ENCODE measurements around the gene SLC6A19.

The SLC6A19 gene

DNA sequence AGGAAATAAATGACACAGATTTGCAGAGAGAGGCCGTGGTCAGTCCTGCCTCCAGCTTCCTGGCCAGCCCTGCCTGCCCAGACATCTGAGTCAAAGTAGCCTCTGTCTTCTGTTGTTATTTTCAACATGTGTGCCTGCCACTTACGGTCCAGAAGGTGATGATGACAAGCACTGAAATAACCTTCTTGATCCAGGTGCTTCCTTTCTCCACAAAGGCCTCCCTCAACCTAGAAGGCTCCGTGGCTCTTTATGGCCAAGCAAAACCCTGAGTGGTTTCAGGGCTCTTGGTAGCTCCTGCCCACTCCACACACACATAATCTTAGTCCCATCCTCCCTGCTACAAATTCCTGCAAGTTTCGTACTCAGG is 34.1 kb upstream of the SLC6A19 start:
- DNase-seq: no peak

DNA sequence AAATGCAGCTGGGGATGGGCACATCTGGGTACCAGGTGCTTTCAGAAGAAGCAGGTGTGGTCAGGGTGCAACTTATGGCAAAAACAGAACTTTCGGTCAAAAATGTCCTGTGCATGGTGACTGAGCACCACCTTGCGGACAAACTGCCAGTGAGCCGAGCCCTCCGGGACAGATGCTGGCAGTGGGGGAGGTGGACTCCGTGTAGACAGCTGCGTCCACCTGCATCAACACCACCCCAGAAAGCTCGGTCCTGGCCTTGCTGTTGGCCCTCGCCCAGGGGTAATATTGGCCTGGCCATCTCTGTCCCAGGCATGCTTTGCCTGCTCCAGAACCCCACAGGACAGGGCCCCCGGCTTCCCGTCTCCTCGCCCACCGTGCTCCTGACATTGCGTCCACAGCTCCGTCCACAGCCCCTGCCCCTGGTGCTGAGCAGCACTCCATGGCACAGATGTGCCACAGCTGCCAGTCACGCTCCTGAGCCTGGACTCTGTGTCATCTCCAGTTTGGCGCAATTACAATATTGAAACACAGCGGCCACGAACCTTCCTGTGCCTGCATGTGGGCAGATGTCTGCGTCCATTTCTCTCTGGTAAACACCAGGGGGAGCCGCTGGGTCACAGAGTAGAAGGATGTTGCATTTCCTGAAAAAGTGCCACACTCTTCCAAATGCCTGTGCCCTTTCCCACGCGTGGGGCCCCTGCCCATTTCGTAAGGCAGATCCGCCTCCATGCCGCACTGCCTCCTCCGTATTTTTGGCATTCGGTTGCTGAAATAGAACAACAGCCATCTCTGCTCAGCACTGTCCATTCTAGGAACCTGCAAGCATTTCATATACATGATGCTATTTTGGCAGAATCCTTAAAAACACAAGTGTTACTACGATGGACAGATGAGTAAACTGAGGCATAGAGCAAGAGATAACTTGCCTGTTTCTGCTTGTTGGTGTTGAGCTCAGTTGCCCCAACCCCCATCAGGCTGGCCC is 33.4 kb upstream of the SLC6A19 start:
- DNase-seq: peak; percentile 85

- DNase-seq: no peak
Observed at GRCh38 chr5:1168796-1169195, 32.6 kb upstream of the SLC6A19 start.

DNA sequence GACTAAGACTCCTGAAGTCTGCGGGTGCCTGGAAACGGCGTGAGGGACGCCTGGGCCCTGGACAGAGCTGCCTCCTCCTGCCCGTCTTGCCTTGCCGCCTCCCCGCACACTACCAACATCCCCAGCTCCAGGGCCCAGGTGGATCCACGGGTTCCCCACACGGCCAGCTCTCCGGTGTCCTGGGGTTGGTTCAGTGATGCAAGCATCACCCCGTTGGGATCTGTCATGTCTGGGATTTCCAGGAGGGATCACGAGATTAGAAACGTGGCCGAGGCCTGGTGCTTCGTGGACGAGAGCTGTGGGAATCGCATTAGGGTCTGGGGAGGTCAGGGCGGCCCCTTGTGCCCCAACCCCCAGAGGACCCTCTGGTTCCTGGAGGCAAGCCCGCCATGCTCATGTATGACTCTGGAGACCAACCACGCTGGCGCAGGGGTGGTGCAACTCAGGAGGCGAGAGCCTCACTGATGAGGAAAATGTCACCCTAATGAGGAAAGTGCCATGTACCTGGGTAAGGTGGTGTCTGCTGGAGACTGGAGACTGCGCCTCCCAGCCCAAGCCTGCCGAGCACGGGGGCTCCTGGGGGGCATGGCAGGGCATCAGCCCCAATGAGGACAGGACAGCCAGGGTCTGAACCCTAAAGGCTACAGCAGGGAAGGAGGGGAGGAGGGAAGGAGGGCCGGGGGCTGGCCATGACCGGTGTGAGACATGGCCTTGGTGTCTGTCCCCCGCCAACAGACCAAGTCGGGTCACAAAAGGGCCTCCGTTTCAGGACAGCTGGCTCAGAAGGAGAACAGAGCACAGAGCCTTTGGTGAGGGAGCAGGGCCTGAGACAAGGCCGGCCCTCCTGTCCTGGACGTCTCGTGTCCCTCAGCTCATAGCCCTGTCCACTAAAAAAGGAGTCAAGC is 31.9 kb upstream of the SLC6A19 start:
- DNase-seq: no peak

DNA sequence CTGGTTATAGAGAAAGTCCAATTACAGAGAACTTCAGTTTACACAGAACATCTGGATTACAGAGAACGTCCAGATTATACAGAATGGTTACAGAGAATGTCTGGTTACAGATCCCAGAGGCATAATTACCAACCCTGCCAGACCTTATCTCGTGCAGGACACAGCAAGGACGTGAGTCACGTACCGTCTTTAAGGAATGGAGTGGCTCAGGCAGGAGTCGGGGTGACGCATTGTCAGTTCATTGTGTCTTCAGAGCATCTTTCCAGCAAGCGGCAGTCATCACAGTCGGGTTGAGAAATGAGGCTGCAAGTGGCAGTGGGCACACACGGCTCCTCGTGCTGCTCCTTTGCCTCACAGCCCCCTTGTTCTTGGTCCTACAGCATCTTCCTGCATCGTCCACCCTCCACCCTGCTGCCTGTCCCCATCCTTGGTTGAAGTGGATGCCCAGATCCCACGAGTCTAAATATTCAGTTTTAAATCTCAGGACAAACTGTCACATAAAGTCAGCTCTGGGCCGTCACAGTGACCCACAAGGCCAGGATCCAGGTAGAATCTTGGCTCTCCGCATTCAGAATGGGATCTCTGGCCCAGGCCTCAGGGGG is 30.0 kb upstream of the SLC6A19 start:
- no peak for DNase-seq

DNA sequence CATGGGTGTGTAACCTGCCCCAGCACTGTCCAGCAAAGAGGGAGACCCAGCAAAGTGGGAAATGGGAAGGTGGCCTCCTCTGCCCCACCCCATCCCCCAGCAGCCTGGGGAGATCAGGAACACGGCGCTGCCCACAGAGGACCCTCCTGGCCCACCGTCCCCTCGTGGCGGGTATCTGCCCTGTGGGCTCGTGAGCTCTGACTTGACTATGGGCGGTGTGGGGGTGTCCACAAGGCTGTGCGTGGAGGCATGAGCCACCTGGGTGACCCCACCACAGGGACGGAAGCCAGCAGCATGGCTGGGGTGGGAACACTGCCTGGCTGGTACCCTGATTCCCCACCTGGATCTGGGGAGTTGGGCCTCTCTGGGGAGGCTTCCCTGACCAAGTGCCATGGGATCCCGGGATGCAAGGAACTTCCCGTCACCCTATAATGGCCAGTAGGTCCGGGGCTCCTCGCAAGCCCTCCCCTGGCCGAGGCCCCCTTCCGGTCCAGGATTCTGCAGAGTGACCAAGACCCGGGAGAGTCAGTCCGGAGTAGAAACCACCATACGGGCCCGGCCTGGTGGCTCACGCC is 29.3 kb upstream of the SLC6A19 start:
- DNase-seq: no peak

- no peak for DNase-seq
Observed at GRCh38 chr5:1172670-1173404, 28.6 kb upstream of the SLC6A19 start.

GRCh38 chr5:1173485-1174070 is 27.8 kb upstream of the SLC6A19 start:
- no peak for DNase-seq

- DNase-seq: peak; percentile 63
Observed at GRCh38 chr5:1174122-1174936, 27.1 kb upstream of the SLC6A19 start.

DNA sequence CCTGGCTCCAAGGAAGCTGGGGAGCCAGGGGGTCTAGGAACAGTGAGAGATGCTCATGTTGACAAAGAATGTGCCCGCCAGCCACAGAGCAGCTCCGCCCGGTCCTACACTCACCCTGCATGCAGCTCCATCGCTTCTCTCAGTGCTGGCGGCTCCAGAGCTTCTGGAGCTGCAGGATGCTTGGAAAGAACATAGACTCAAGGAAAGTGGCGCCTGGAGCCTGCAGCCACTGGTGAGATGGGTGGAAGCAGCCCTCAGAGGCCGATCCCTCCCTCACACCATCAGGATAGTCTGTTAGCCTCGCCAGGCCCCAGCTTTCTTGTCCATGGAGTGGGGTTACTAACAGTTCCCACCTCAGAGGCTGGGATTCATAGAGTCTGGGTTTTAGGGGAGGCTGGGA is 26.4 kb upstream of the SLC6A19 start:
- no peak for DNase-seq

- DNase-seq: no peak
Observed at GRCh38 chr5:1175801-1176472, 25.5 kb upstream of the SLC6A19 start.

- DNase-seq: peak; percentile 26
Observed at GRCh38 chr5:1176473-1177391, 24.7 kb upstream of the SLC6A19 start.

GRCh38 chr5:1177826-1178528 is 23.4 kb upstream of the SLC6A19 start:
- no peak for DNase-seq

DNA sequence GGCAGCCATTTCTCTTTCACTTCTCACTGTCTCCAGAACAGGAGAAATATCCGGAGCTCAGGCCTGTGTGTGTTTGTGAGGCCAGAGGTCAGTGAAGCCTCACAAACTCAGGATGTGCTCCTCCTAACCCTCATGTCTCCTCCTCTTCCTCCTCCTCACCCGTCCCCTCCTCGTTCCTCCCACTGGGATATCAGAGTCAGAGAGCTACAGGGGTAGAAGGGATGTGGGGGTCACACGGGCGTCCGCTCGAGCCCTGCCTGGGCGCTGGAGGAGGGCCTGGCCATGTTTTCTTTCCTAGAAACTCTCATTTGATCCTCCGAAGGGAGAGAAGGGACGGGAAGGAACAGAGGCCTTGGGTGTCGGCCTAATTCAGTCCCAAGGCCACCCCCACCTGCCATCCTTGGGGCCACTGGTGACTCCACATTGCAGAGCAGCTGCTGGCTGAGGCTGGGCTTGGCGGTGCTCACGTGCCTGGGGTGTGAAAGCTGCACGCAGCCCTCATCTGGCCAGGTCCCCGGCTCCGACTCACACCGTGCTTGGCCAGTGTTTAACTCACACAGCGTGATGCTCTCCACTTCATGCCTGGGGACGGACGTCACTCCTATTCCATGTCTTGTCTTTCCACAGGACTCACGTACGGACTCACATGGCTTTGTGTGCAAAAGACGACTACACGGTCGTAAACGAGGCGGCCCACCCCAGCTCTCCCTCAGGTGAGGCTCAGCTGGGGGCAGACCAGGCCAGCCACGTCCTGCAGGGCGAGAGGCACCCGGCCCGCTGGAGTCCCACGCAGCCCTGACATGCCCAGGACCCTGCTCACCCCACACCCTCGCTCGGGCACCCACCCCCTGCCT is 22.6 kb upstream of the SLC6A19 start:
- no peak for DNase-seq

DNA sequence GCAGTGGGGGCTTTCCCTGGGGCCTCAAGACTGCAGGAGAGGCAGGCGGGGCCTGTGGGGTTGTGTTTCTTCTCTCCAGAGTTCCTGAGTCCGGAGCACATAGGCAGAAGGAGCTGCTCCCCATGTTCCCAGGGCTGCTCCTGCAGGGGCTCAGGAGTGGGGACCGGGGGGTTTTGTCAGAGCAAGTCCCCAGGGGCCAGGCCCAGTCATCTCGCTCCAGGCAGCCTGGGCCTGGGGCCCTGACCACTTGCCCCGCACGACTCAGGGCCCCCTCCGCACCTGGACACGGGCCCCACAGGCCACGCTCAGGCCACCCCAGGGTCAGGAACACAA is 22.0 kb upstream of the SLC6A19 start:
- no peak for DNase-seq

- DNase-seq: no peak
Observed at GRCh38 chr5:1180096-1180495, 21.3 kb upstream of the SLC6A19 start.

- no peak for DNase-seq
Observed at GRCh38 chr5:1180841-1181271, 20.5 kb upstream of the SLC6A19 start.

Data from hematopoietic multipotent progenitor cell treated with erythropoietin and hydrocortisone succinate and interleukin-3 and kit ligand, for 6 days (in vitro differentiated cells).